T follicular helper cell (primary cell): Measurements from ENCODE around the gene GDF15.
A peak's percentile ranks its signal among the peaks of the same experiment; 100 is the strongest.

ENCODE experiments used
- DNase-seq: peaks from one replicate; pipeline ENCODE4 v3.0.0-alpha.2; 2020; ENCODE audit warnings: low read depth

Gene GDF15

GRCh38 chr19:18418483-18419194, 32.7 kb downstream of the GDF15 start:
- DNase-seq: no peak

- DNase-seq: peak; percentile 57
Measured at GRCh38 chr19:18419195-18419698, 33.3 kb downstream of the GDF15 start, which contains the start of gene SSBP4. Gene SSBP4 (plus strand): TSS chr19:18419398. CDS start chr19:18419649, 251 bp downstream.

- no peak for DNase-seq
Measured at GRCh38 chr19:18419699-18420460, 33.9 kb downstream of the GDF15 start.

- DNase-seq: no peak
Measured at GRCh38 chr19:18420930-18421329, 35.0 kb downstream of the GDF15 start.

- DNase-seq: no peak
Measured at GRCh38 chr19:18421371-18421959, 35.5 kb downstream of the GDF15 start.

- no peak for DNase-seq
Measured at GRCh38 chr19:18422530-18423191, 36.7 kb downstream of the GDF15 start.

- DNase-seq: no peak
Measured at GRCh38 chr19:18423258-18424020, 37.5 kb downstream of the GDF15 start.

- no peak for DNase-seq
Measured at GRCh38 chr19:18424122-18424889, 38.3 kb downstream of the GDF15 start.

GRCh38 chr19:18424890-18425514, 39.0 kb downstream of the GDF15 start:
- no peak for DNase-seq

- no peak for DNase-seq
Measured at GRCh38 chr19:18425515-18426415, 39.8 kb downstream of the GDF15 start.

GRCh38 chr19:18426416-18426767, 40.4 kb downstream of the GDF15 start:
- no peak for DNase-seq

GRCh38 chr19:18427080-18427742, 41.3 kb downstream of the GDF15 start:
- no peak for DNase-seq

GRCh38 chr19:18427743-18428113, 41.8 kb downstream of the GDF15 start:
- DNase-seq: no peak

GRCh38 chr19:18428173-18428786, 42.3 kb downstream of the GDF15 start:
- no peak for DNase-seq

- DNase-seq: peak; percentile 80
Measured at GRCh38 chr19:18428787-18429674, 43.1 kb downstream of the GDF15 start.

GRCh38 chr19:18429717-18430416, 43.9 kb downstream of the GDF15 start:
- DNase-seq: no peak
